ENCODE results near the gene ATF5. TPM values are rescaled to one million over a fixed set of nuclear protein-coding genes. Genes with fewer than 3 reads are reported as not detected.

Gene ATF5
- total and polyA plus RNA-seq, 2 donors (not counting 1 experiment from before 2014, with no cell fraction given), result 9.0 to 37.6 TPM

GRCh38 chr19:49981603-49982593 lies 52.9 kb downstream of the ATF5 start:
- peaks cover 0 to 45% of the 10 kb centered on the region in 2 experiments for H3K36me3 ChIP-seq (replicated peaks in 1 of 2; ENCODE audit: control extremely low read depth in 1 of 2, control insufficient read depth in 1 of 2, extremely low read depth in 1 of 2, insufficient read depth in 2 of 2, low read length in 1 of 2)
- DNase-seq, result no peak
- no peaks in the 10 kb centered on the region for H3K27me3 ChIP-seq (replicated peaks in 1 of 4; ENCODE audit: control extremely low read depth in 1 of 4, control insufficient read depth in 3 of 4, insufficient read depth in 4 of 4, low read length in 3 of 4)
- no peak for ATAC-seq (ENCODE audit: low read depth)
- Mint-ChIP-seq H3K4me3 (no peak overlapping the region), H3K27ac (no peak overlapping the region), H3K9me3 (ENCODE audit: insufficient read depth) (no peaks in the 10 kb centered on the region), H3K4me1 (no peaks in the 10 kb centered on the region), H3K27me3 (no peaks in the 10 kb centered on the region)
- no peak overlapping the region for H3K4me2 ChIP-seq (replicated peaks; ENCODE audit: low read depth, low read length, poor library complexity, severe bottlenecking)
- H3K4me3 ChIP-seq (ENCODE audit: control extremely low read depth in 1 of 5, extremely low read depth in 1 of 5, insufficient read depth in 1 of 5, low read depth in 2 of 5, low read length in 4 of 5), result no peak overlapping the region
- no peaks in the 10 kb centered on the region for H3K79me2 ChIP-seq (ENCODE audit: control insufficient read depth, insufficient read depth, low read length)
- CTCF ChIA-PET, result interaction anchor here (1.0 kb wide), 1 partner anchor 65 kb away, joined by 5 read pairs; no protein-coding TSS in a partner anchor
- no peak overlapping the region for H3K9ac ChIP-seq (ENCODE audit: low read length)
- intact Hi-C loops (cut with micrococcal nuclease), result no loop called here
- H3K9me3 ChIP-seq (ENCODE audit: control extremely low read depth in 1 of 3, control insufficient read depth in 2 of 3, insufficient read depth in 1 of 3, low read length in 2 of 3), result peaks cover 0 to 3% (median 0%) of the 10 kb centered on the region in 3 donors
- no peak for TF ChIP-seq EZH2 (IDR thresholded peaks at IDR 0.05; ENCODE audit: borderline replicate concordance, insufficient read depth, low read depth, low read length, poor library complexity, severe bottlenecking)
- no peak for TF ChIP-seq CTCF (IDR thresholded peaks at IDR 0.05)
- POLR2A ChIA-PET, result no interaction called here
- H3K27ac ChIP-seq (ENCODE audit: low read length in 2 of 2), result no peak overlapping the region
- H2AFZ ChIP-seq (ENCODE audit: insufficient read depth, low read depth, low read length, poor library complexity, severe bottlenecking), result no peak overlapping the region
- no peaks in the 10 kb centered on the region for H3K4me1 ChIP-seq (ENCODE audit: control insufficient read depth in 2 of 2, insufficient read depth in 2 of 2, low read length in 2 of 2)
- H4K20me1 ChIP-seq (ENCODE audit: control insufficient read depth, insufficient read depth, low read length, poor library complexity, severe bottlenecking), result peaks cover 13% of the 10 kb centered on the region
- WGBS (ENCODE audit: insufficient coverage), result 94% methylated on average over 7 of the region's 21 CpGs

Other genes with a start within 250 kb of the ATF5 start
- 5.6 and 8.8 TPM in 2 replicates for gene ADM5, start 239.6 kb upstream of the ATF5 start, total RNA-seq
- gene ADM5, start 239.6 kb upstream of the ATF5 start, polyA plus RNA-seq, result 8.4 and 15.3 TPM in 2 replicates
- gene CPT1C, start 238.1 kb upstream of the ATF5 start, total RNA-seq, result 1.7 TPM in 1 of 2 replicates, not detected in the other
- 0.19 and 0.30 TPM in 2 replicates for gene CPT1C, start 238.1 kb upstream of the ATF5 start, polyA plus RNA-seq
- gene TSKS, start 165.9 kb upstream of the ATF5 start, total RNA-seq, result 0.15 and 0.56 TPM in 2 replicates
- 0.18 and 1.4 TPM in 2 replicates for gene TSKS, start 165.9 kb upstream of the ATF5 start, polyA plus RNA-seq
- 56.9 and 62.4 TPM in 2 replicates for gene AP2A1, start 162.2 kb upstream of the ATF5 start, total RNA-seq
- gene AP2A1, start 162.2 kb upstream of the ATF5 start, polyA plus RNA-seq, result 48.4 and 49.2 TPM in 2 replicates
- gene FUZ, start 115.9 kb upstream of the ATF5 start, total RNA-seq, result 31.5 and 36.7 TPM in 2 replicates
- gene FUZ, start 115.9 kb upstream of the ATF5 start, polyA plus RNA-seq, result 30.2 and 31.7 TPM in 2 replicates
- gene MED25, start 110.9 kb upstream of the ATF5 start, total RNA-seq, result 123 and 126 TPM in 2 replicates
- gene MED25, start 110.9 kb upstream of the ATF5 start, polyA plus RNA-seq, result 83.0 and 93.0 TPM in 2 replicates
- 225 and 230 TPM in 2 replicates for gene PTOV1, start 78.0 kb upstream of the ATF5 start, total RNA-seq
- 144 and 171 TPM in 2 replicates for gene PTOV1, start 78.0 kb upstream of the ATF5 start, polyA plus RNA-seq
- 273 and 274 TPM in 2 replicates for gene PNKP, start 61.6 kb upstream of the ATF5 start, total RNA-seq
- 173 and 179 TPM in 2 replicates for gene PNKP, start 61.6 kb upstream of the ATF5 start, polyA plus RNA-seq
- gene AKT1S1, start 51.9 kb upstream of the ATF5 start, total RNA-seq, result 23.0 and 25.2 TPM in 2 replicates
- gene AKT1S1, start 51.9 kb upstream of the ATF5 start, polyA plus RNA-seq, result 15.9 and 16.6 TPM in 2 replicates
- gene TBC1D17, start 51.5 kb upstream of the ATF5 start, total RNA-seq, result 94.3 and 98.7 TPM in 2 replicates
- gene TBC1D17, start 51.5 kb upstream of the ATF5 start, polyA plus RNA-seq, result 85.7 and 89.0 TPM in 2 replicates
- gene IL4I1, start 32.3 kb upstream of the ATF5 start, total RNA-seq, result 3.1 and 3.9 TPM in 2 replicates
- gene IL4I1, start 32.3 kb upstream of the ATF5 start, polyA plus RNA-seq, result 0.48 and 0.71 TPM in 2 replicates
- 75.7 and 81.7 TPM in 2 replicates for gene NUP62, start 299 bp downstream of the ATF5 start, total RNA-seq
- gene NUP62, start 299 bp downstream of the ATF5 start, polyA plus RNA-seq, result 14.9 and 25.2 TPM in 2 replicates
- not detected in 2 replicates for gene SIGLEC11, start 32.0 kb downstream of the ATF5 start, total RNA-seq
- 0.09 and 0.10 TPM in 2 replicates for gene SIGLEC11, start 32.0 kb downstream of the ATF5 start, polyA plus RNA-seq
- gene VRK3, start 96.2 kb downstream of the ATF5 start, total RNA-seq, result 112 and 123 TPM in 2 replicates
- gene VRK3, start 96.2 kb downstream of the ATF5 start, polyA plus RNA-seq, result 44.1 and 58.5 TPM in 2 replicates
- gene ZNF473, start 96.8 kb downstream of the ATF5 start, total RNA-seq, result 9.8 and 13.8 TPM in 2 replicates
- 5.1 and 5.5 TPM in 2 replicates for gene ZNF473, start 96.8 kb downstream of the ATF5 start, polyA plus RNA-seq
- not detected in 2 replicates for gene IZUMO2, start 234.1 kb downstream of the ATF5 start, total RNA-seq
- gene IZUMO2, start 234.1 kb downstream of the ATF5 start, polyA plus RNA-seq, result not detected in 2 replicates

Measured in B cell (primary cell).